Coronary artery (tissue), 2 donors: ENCODE data around the gene ENO4.

Experiments used
- DNase-seq: peaks from one replicate; pipeline ENCODE4 v3.0.0-alpha.2; 2017; ENCODE audit warnings: low spot score
- H3K27ac ChIP-seq, 2 donors: fragments of 200-600 bp; sonication (generic); one replicate each; pipeline ENCODE4 v1.5.1; 2016 to 2019
- H3K4me3 ChIP-seq: fragments of 200-600 bp; sonication (generic); 2 replicates; pipeline ENCODE4 v1.5.1; 2016; ENCODE audit warnings: mild to moderate bottlenecking, moderate library complexity
- TF ChIP-seq, protein P1 (sequence below): fragments of 200-600 bp; sonication (generic); IDR thresholded peaks from one replicate; pipeline ENCODE4 v1.5.1; 2019; ENCODE audit warnings: antibody characterized with exemption

The ENO4 gene

DNA sequence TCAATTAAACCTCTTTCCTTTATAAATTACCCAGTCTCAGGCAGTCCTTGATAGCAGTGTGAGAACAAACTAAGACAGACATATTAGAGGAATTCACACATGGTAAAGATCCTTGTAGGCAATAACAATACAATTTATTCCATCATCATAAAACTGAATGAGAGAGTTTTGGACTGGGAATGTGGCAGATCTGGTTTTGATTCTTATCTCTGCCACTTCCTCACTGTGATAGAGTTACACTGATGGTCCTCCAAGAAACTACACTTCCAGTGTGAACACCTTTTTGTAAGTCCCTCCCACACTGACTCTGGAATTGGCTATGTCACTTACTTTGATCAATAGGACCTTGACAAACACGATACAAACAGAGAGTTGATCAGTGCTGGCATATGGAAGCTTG lies 2.9 kb downstream of the ENO4 start:
- no peak overlapping the region for H3K4me3 ChIP-seq
- no peak for DNase-seq
- H3K27ac ChIP-seq, result no peak overlapping the region
- TF ChIP-seq, protein P1, sequence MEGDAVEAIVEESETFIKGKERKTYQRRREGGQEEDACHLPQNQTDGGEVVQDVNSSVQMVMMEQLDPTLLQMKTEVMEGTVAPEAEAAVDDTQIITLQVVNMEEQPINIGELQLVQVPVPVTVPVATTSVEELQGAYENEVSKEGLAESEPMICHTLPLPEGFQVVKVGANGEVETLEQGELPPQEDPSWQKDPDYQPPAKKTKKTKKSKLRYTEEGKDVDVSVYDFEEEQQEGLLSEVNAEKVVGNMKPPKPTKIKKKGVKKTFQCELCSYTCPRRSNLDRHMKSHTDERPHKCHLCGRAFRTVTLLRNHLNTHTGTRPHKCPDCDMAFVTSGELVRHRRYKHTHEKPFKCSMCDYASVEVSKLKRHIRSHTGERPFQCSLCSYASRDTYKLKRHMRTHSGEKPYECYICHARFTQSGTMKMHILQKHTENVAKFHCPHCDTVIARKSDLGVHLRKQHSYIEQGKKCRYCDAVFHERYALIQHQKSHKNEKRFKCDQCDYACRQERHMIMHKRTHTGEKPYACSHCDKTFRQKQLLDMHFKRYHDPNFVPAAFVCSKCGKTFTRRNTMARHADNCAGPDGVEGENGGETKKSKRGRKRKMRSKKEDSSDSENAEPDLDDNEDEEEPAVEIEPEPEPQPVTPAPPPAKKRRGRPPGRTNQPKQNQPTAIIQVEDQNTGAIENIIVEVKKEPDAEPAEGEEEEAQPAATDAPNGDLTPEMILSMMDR, result no peak

GRCh38 chr10:116853287-116853686 lies 4.0 kb downstream of the ENO4 start:
- DNase-seq, result no peak
- Histone ChIP-seq H3K4me3 (no peak overlapping the region), H3K27ac (no peak overlapping the region)
- TF ChIP-seq, protein P1, result no peak

DNA sequence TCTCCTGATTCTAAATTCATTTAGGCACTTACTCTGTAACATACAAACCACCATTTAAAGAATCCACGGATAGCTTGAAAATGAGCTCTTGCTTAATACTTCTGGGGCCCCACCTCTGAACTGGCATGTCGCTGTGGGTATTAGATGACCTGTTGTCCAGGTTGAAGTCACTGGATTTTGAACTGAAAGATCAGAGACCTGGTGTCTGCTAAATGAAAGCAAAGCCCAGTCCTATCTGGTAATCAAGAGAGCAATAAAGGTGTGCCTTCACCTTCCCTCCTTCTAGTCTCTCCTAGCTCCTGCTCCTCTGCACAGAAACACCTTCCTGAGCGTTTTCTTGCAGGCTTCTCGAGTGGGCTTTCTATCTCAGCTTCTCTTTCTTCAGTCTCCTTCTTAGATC lies 4.4 kb downstream of the ENO4 start:
- TF ChIP-seq, protein P1, result no peak
- DNase-seq, result no peak
- Histone ChIP-seq H3K27ac (no peak overlapping the region), H3K4me3 (no peak overlapping the region)

- Histone ChIP-seq H3K4me3 (no peak overlapping the region), H3K27ac (no peak overlapping the region)
- TF ChIP-seq, protein P1, result no peak
- no peak for DNase-seq
Measured at GRCh38 chr10:116857156-116857555, 7.9 kb downstream of the ENO4 start.

GRCh38 chr10:116861796-116862195 lies 12.5 kb downstream of the ENO4 start:
- H3K4me3 ChIP-seq, result no peak overlapping the region
- no peak overlapping the region for H3K27ac ChIP-seq
- no peak for DNase-seq
- TF ChIP-seq, protein P1, result no peak

DNA sequence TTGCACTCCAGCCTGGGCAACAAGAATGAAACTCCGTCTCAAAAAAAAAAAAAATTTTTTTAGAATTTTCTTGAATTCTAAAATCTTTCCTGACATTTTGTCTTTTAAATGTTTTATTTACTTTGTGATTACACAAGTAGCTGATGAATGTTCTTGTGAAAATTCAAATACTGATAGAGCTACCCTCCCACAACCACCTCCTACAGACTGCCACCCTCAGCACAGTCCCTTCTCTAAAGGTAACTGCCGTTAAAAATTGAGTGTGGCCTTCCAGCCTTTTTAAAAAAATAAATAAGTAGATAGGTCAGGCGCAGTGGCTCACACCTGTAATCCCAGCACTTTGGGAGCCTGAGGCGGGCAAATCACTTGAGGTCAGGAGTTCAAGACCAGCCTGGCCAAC lies 15.1 kb downstream of the ENO4 start:
- Histone ChIP-seq H3K27ac (no peak overlapping the region), H3K4me3 (no peak overlapping the region)
- no peak for DNase-seq
- TF ChIP-seq, protein P1, result no peak

GRCh38 chr10:116866066-116866465 lies 16.8 kb downstream of the ENO4 start:
- no peak for DNase-seq
- Histone ChIP-seq H3K4me3 (no peak overlapping the region), H3K27ac (no peak overlapping the region)
- TF ChIP-seq, protein P1, result no peak
